IMR-90 (cell line): ENCODE data around the gene MED12. TPM values are rescaled to one million over a fixed set of nuclear protein-coding genes. Genes with fewer than 3 reads are reported as not detected.

Experiments
- ATAC-seq: fragments of 200-7000 bp; cut with Tn5 transposase; 2 replicates; pipeline ENCODE4 v1.9.1; 2020; ENCODE audit warnings: low read depth, mild to moderate bottlenecking, moderate library complexity
- BruUV-seq: library from RNA; stranded (reverse); fragments of 400-500 nt; replicated peaks from 2 replicates; lab custom pipeline; 2021; lab: Mats Ljungman, UMichigan
- CTCF ChIA-PET: fragments of 300-600 bp; formaldehyde crosslinking; extraction: SDS; loops from one replicate; lab custom pipeline; 2021; ENCODE audit warnings: antibody characterized with exemption; lab: Yijun Ruan, JAX
- POLR2A ChIA-PET: fragments of 300-600 bp; sonication (Branson Sonifier 250); formaldehyde crosslinking; loops from one replicate; lab custom pipeline; 2022; ENCODE audit warnings: antibody characterized with exemption; ENCODE audit not compliant: unreplicated experiment; lab: Charles Lee
- DNase-seq: peaks from one replicate; pipeline ENCODE4 v3.0.0; 2013
- H2AFZ ChIP-seq: replicated peaks from 2 replicates; pipeline ENCODE3; 2013; ENCODE audit warnings: low read length, mild to moderate bottlenecking; ENCODE audit not compliant: poor library complexity
- H2AK5ac ChIP-seq: 2 replicates; pipeline ENCODE4 v1.6.1; 2013; ENCODE audit warnings: low read depth, low read length, inconsistent platforms
- H2AK9ac ChIP-seq: replicated peaks from 2 replicates; pipeline ENCODE3; 2013; ENCODE audit warnings: mild to moderate bottlenecking, low read depth, low read length, moderate library complexity; ENCODE audit not compliant: poor library complexity
- H2BK120ac ChIP-seq: 2 replicates; pipeline ENCODE4 v1.6.1; 2013; ENCODE audit warnings: low read depth, low read length, inconsistent platforms
- H2BK15ac ChIP-seq: 3 replicates; pipeline ENCODE4 v1.6.1; 2013; ENCODE audit warnings: low read depth, low read length, inconsistent platforms
- H2BK20ac ChIP-seq: 2 replicates; pipeline ENCODE4 v1.6.1; 2013; ENCODE audit warnings: low read depth, mild to moderate bottlenecking, inconsistent platforms, low read length, moderate library complexity
- H2BK5ac ChIP-seq: 2 replicates; pipeline ENCODE4 v1.6.1; 2013; ENCODE audit warnings: mild to moderate bottlenecking, low read depth, low read length, inconsistent platforms; ENCODE audit not compliant: poor library complexity, severe bottlenecking
- H3K14ac ChIP-seq: replicated peaks from 2 replicates; pipeline ENCODE4 v1.6.1; 2013; ENCODE audit warnings: low read depth, low read length, inconsistent platforms
- H3K18ac ChIP-seq: 2 replicates; pipeline ENCODE4 v1.6.1; 2013; ENCODE audit warnings: low read depth, low read length, control low read depth
- H3K23ac ChIP-seq: 2 replicates; pipeline ENCODE4 v1.6.1; 2013; ENCODE audit warnings: low read depth, low read length, inconsistent platforms
- H3K27ac ChIP-seq: 2 replicates; pipeline ENCODE4 v1.5.1; 2013; ENCODE audit warnings: mild to moderate bottlenecking, control low read depth, low read length; ENCODE audit not compliant: insufficient read depth
- H3K27me3 ChIP-seq: 2 replicates; pipeline ENCODE4 v1.6.1; 2013; ENCODE audit warnings: low read length; ENCODE audit not compliant: control insufficient read depth, insufficient read depth
- H3K36me3 ChIP-seq: 2 replicates; pipeline ENCODE4 v1.6.1; 2013; ENCODE audit warnings: low read length, mixed read lengths; ENCODE audit not compliant: control insufficient read depth, insufficient read depth
- H3K4ac ChIP-seq: 2 replicates; pipeline ENCODE4 v1.6.1; 2013; ENCODE audit warnings: low read depth, low read length, inconsistent platforms
- H3K4me1 ChIP-seq: 2 replicates; pipeline ENCODE4 v1.6.1; 2013; ENCODE audit warnings: low read length, mixed read lengths; ENCODE audit not compliant: control insufficient read depth, insufficient read depth
- H3K4me2 ChIP-seq: 2 replicates; pipeline ENCODE4 v1.6.1; 2013; ENCODE audit warnings: low read depth, mild to moderate bottlenecking, control low read depth, low read length, moderate library complexity
- H3K4me3 ChIP-seq: 2 replicates; pipeline ENCODE4 v1.5.1; 2013; ENCODE audit warnings: low read depth, mild to moderate bottlenecking, control low read depth, low read length, moderate library complexity; ENCODE audit not compliant: insufficient read depth
- H3K56ac ChIP-seq: 2 replicates; pipeline ENCODE4 v1.6.1; 2013; ENCODE audit warnings: low read length, inconsistent platforms; ENCODE audit not compliant: insufficient read depth; ENCODE audit errors: extremely low read depth
- H3K79me1 ChIP-seq, 2 experiments: 2 replicates each; pipeline ENCODE4 v1.6.1; 2013; ENCODE audit warnings: low read length in 2 of 2, inconsistent platforms in 1 of 2, low read depth in 1 of 2
- H3K9ac ChIP-seq: 2 replicates; pipeline ENCODE4 v1.6.1; 2013; ENCODE audit warnings: low read depth, low read length, control low read depth
- H3K9me1 ChIP-seq: 2 replicates; pipeline ENCODE4 v1.6.1; 2013; ENCODE audit warnings: low read length, inconsistent platforms; ENCODE audit not compliant: insufficient read depth
- H3K9me3 ChIP-seq: 2 replicates; pipeline ENCODE4 v1.6.1; 2013; ENCODE audit warnings: low read length; ENCODE audit not compliant: control insufficient read depth, insufficient read depth
- H4K20me1 ChIP-seq: 2 replicates; pipeline ENCODE4 v1.6.1; 2013; ENCODE audit warnings: low read length, inconsistent platforms; ENCODE audit not compliant: insufficient read depth
- H4K5ac ChIP-seq: 2 replicates; pipeline ENCODE4 v1.6.1; 2013; ENCODE audit warnings: mild to moderate bottlenecking, low read depth, low read length, control low read depth
- H4K8ac ChIP-seq, 2 experiments: 2 replicates each; pipeline ENCODE4 v1.6.1; 2013; ENCODE audit warnings: low read depth in 2 of 2, low read length in 2 of 2, control low read depth in 1 of 2, inconsistent platforms in 1 of 2
- H4K91ac ChIP-seq: 2 replicates; pipeline ENCODE4 v1.6.1; 2013; ENCODE audit warnings: low read depth, low read length, inconsistent platforms; ENCODE audit not compliant: insufficient read depth
- MAZ ChIP-seq: IDR thresholded peaks from 2 replicates; pipeline ENCODE4 v1.6.1; 2012; ENCODE audit warnings: low read depth, mild to moderate bottlenecking, low read length, improper control_type of control experiment, moderate library complexity, borderline replicate concordance
- MXI1 ChIP-seq: IDR thresholded peaks from 2 replicates; pipeline ENCODE4 v1.6.1; 2012; ENCODE audit warnings: low read depth, mild to moderate bottlenecking, low read length, moderate library complexity, borderline replicate concordance
- RAD21 ChIP-seq: IDR thresholded peaks from 2 replicates; pipeline ENCODE4 v1.6.1; 2012; ENCODE audit warnings: low read length, improper control_type of control experiment
- RFX5 ChIP-seq: IDR thresholded peaks from 2 replicates; pipeline ENCODE4 v1.8.0; 2012; ENCODE audit warnings: low read depth, mild to moderate bottlenecking, low read length, moderate library complexity
- WGBS, 2 experiments: methylation state at CpG; one replicate each; pipeline versions ENCODE4 v1.1.5 to v1.1.7; 2013; ENCODE audit warnings: missing lambda C conversion rate in 2 of 2; ENCODE audit not compliant: insufficient read length in 1 of 2; ENCODE audit errors: extremely low coverage in 2 of 2; 5-methylcytosine and 5-hydroxymethylcytosine counted together
- dilution Hi-C: fragments of 300-500 bp; cut with HindIII; formaldehyde crosslinking; loops from one replicate; pipeline ENCODE4 v1.14.3; 2018; ENCODE audit warnings: low sequenced_read_pairs; ENCODE audit not compliant: unreplicated experiment
- in situ Hi-C: fragments of 300-500 bp; cut with MboI; formaldehyde crosslinking; loops from 3 replicates; pipeline ENCODE4 v1.14.3; 2019; ENCODE audit warnings: low sequenced_read_pairs, inconsistent platforms, mixed read lengths
- intact Hi-C: fragments of 100-400 bp; cut with micrococcal nuclease; formaldehyde crosslinking; loops from 2 replicates; pipeline ENCODE4 v1.10.0; 2022
- polyA plus RNA-seq, 3 experiments: library from polyadenylated mRNA; depleted of rRNA; stranded (reverse); fragments of >200 nt; gene quantifications; 2 replicates each; pipeline ENCODE4 v1.2.3, GENCODE V29; 2012; ENCODE audit warnings: low replicate concordance in 1 of 3
- total RNA-seq: library from RNA; depleted of rRNA; stranded (reverse); fragments of >200 nt; gene quantifications from 2 replicates; pipeline ENCODE4 v1.2.3, GENCODE V29; 2012
- TF ChIP-seq, protein P1 (sequence below): fragments of 150-350 bp; IDR thresholded peaks from 2 replicates; pipeline ENCODE4 v1.6.1; 2017; ENCODE audit warnings: mild to moderate bottlenecking, antibody characterized with exemption, low read length, low read depth

MED12 gene
- total and polyA plus RNA-seq, 2 of the 4 experiments (the other 2 are of a cell fraction): 9.1 to 19.8 TPM

DNA sequence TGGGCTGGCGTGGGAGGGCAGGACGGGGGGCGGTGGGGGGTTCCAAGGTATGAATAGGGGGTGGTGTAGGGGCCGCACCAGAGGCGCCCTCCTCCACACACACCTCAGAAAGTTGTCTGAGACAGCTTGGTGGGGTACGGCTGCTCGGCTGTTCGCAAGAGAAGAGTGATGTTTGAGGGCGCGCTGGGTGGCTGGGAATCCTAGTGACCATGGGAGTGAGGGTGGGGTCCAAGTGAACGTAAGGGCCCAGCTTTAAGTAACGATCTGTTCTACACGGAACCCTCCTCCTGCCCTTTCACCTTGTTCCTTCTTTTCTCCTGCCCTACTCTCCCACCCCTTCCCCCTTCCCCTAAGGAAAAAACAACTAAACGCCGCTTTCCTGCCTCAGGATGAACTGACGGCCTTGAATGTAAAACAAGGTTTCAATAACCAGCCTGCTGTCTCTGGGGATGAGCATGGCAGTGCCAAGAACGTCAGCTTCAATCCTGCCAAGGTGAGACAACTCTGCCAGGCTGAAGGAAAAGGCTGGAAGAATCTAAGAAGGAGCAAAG lies 664 bp downstream of the MED12 start:
- Histone ChIP-seq H3K4me1 (no peaks in the 10 kb centered on the region; the same call in 1 of the 2 replicates), H2AFZ (peak overlapping the region; percentile 84), H3K4me3 (peak overlapping the region; percentile 71), H3K9ac (peak overlapping the region; percentile 90), H4K8ac (peak overlapping the region in 1 of 2 experiments; percentile 76; a peak in 1 of 4 replicates), H3K4me2 (peak overlapping the region; percentile 85), H3K27me3 (peaks cover 2% of the 10 kb centered on the region; the same call in 1 of the 2 replicates), H3K79me1 (peaks cover 0 to 13% of the 10 kb centered on the region in 2 experiments; a peak in 2 of 4 replicates), H2BK15ac (no peak overlapping the region), H2BK120ac (no peak overlapping the region), H2AK5ac (peak overlapping the region; percentile 66), H3K9me3 (no peaks in the 10 kb centered on the region), H2BK5ac (peak overlapping the region; percentile 25), H3K4ac (peak overlapping the region; percentile 72), H3K14ac (peak overlapping the region; percentile 83), H3K9me1 (peaks cover 7% of the 10 kb centered on the region), H3K18ac (no peak overlapping the region), H4K20me1 (no peaks in the 10 kb centered on the region), H4K91ac (peak overlapping the region; percentile 53), H4K5ac (no peak overlapping the region), H2BK20ac (no peak overlapping the region), H3K36me3 (peaks cover 29% of the 10 kb centered on the region), H2AK9ac (peak overlapping the region; percentile 89), H3K23ac (peak overlapping the region; percentile 68), H3K56ac (no peak overlapping the region; the same call in 1 of the 2 replicates), H3K27ac (peak overlapping the region; percentile 85)
- ATAC-seq: peak; percentile 33
- WGBS, 2 experiments: 33% methylated on average over 3 of the region's 17 CpGs; no CpG with 5 or more reads in 1 of the 2 experiments
- no peak for TF ChIP-seq MAZ
- no peak for TF ChIP-seq RFX5
- TF ChIP-seq RAD21: no peak
- TF ChIP-seq, protein P1, sequence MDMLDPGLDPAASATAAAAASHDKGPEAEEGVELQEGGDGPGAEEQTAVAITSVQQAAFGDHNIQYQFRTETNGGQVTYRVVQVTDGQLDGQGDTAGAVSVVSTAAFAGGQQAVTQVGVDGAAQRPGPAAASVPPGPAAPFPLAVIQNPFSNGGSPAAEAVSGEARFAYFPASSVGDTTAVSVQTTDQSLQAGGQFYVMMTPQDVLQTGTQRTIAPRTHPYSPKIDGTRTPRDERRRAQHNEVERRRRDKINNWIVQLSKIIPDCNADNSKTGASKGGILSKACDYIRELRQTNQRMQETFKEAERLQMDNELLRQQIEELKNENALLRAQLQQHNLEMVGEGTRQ: no peak
- TF ChIP-seq MXI1: no peak
- in situ Hi-C loops (no loop called here), dilution Hi-C loops (no loop called here), intact Hi-C loops (no loop called here)
- POLR2A ChIA-PET: no interaction called here
- CTCF ChIA-PET: no interaction called here
- no peak for DNase-seq
- BruUV-seq: TSS peak; percentile 39
